Endodermal cell (in vitro differentiated cells): ENCODE results near the gene PPP1R37. TPM values are rescaled to one million over a fixed set of nuclear protein-coding genes. Genes with fewer than 3 reads are reported as not detected.

Experiments used
- DNase-seq: peaks from one replicate; pipeline ENCODE4 v3.0.0-alpha.2; 2017
- H3K27ac ChIP-seq: 2 replicates; pipeline ENCODE4 v1.5.1; 2013; ENCODE audit warnings: mild to moderate bottlenecking, low read depth, low read length, moderate library complexity
- H3K27me3 ChIP-seq: 2 replicates; pipeline ENCODE4 v1.6.1; 2013; ENCODE audit warnings: mild to moderate bottlenecking, low read length, moderate library complexity; ENCODE audit not compliant: insufficient read depth, control insufficient read depth, poor library complexity, severe bottlenecking
- H3K36me3 ChIP-seq: 2 replicates; pipeline ENCODE4 v1.7.0; 2013; ENCODE audit warnings: mild to moderate bottlenecking, low read length, moderate library complexity; ENCODE audit not compliant: control insufficient read depth, insufficient read depth
- H3K4me1 ChIP-seq: one replicate; pipeline ENCODE4 v1.7.0; 2013; ENCODE audit warnings: low read length; ENCODE audit not compliant: control insufficient read depth, insufficient read depth
- H3K4me3 ChIP-seq: 2 replicates; pipeline ENCODE4 v1.5.1; 2013; ENCODE audit warnings: mild to moderate bottlenecking, low read length, moderate library complexity
- H3K9ac ChIP-seq: 2 replicates; pipeline ENCODE4 v1.6.1; 2013; ENCODE audit warnings: mild to moderate bottlenecking, low read length, moderate library complexity; ENCODE audit not compliant: poor library complexity, severe bottlenecking; ENCODE audit errors: extremely low read depth
- H3K9me3 ChIP-seq: 2 replicates; pipeline ENCODE4 v1.6.1; 2013; ENCODE audit warnings: mild to moderate bottlenecking, low read length, moderate library complexity; ENCODE audit not compliant: control insufficient read depth
- H3K27ac Mint-ChIP-seq: 2 replicates; pipeline ENCODE4 v1.8.0; 2020; ENCODE audit warnings: mixed read lengths
- H3K27me3 Mint-ChIP-seq: 2 replicates; pipeline ENCODE4 v1.8.0; 2021; ENCODE audit warnings: mild to moderate bottlenecking, mixed read lengths; ENCODE audit not compliant: insufficient read depth
- H3K36me3 Mint-ChIP-seq: 2 replicates; pipeline ENCODE4 v1.8.0; 2020; ENCODE audit warnings: low read depth, mixed read lengths
- H3K4me1 Mint-ChIP-seq: 2 replicates; pipeline ENCODE4 v1.8.0; 2020; ENCODE audit warnings: mixed read lengths
- H3K4me3 Mint-ChIP-seq: 2 replicates; pipeline ENCODE4 v1.8.0; 2020; ENCODE audit warnings: mild to moderate bottlenecking, moderate library complexity, mixed read lengths
- H3K9me3 Mint-ChIP-seq: 2 replicates; pipeline ENCODE4 v1.8.0; 2020; ENCODE audit warnings: mild to moderate bottlenecking, mixed read lengths
- WGBS, 2 experiments: methylation state at CpG; one replicate each; pipeline versions ENCODE4 v1.1.5 to v1.1.7; 2013; ENCODE audit warnings: missing lambda C conversion rate in 2 of 2, mixed read lengths in 1 of 2; ENCODE audit not compliant: insufficient coverage in 1 of 2, insufficient read length in 1 of 2; 5-methylcytosine and 5-hydroxymethylcytosine counted together
- total RNA-seq, 2 donors: library from RNA; stranded (reverse); fragmentation: NEBNext Ultra II Directional in 1 of 2; extraction: Animal tissue kit (Norgen Biotek cat#: 25700) in 1 of 2; gene quantifications; 2 replicates in 1 of 2; 3 replicates in 1 of 2; pipeline ENCODE4 v1.2.1, GENCODE V29; 2021
- TF ChIP-seq, protein P1 (sequence below): fragments of 200-600 bp; sonication (generic); conservative IDR thresholded peaks from 2 replicates; pipeline ENCODE4 v1.5.0; 2021; ENCODE audit warnings: antibody characterized with exemption, mild to moderate bottlenecking

Gene PPP1R37
- total RNA-seq, 2 donors from 2014 or later: 23.6 to 32.5 TPM

DNA sequence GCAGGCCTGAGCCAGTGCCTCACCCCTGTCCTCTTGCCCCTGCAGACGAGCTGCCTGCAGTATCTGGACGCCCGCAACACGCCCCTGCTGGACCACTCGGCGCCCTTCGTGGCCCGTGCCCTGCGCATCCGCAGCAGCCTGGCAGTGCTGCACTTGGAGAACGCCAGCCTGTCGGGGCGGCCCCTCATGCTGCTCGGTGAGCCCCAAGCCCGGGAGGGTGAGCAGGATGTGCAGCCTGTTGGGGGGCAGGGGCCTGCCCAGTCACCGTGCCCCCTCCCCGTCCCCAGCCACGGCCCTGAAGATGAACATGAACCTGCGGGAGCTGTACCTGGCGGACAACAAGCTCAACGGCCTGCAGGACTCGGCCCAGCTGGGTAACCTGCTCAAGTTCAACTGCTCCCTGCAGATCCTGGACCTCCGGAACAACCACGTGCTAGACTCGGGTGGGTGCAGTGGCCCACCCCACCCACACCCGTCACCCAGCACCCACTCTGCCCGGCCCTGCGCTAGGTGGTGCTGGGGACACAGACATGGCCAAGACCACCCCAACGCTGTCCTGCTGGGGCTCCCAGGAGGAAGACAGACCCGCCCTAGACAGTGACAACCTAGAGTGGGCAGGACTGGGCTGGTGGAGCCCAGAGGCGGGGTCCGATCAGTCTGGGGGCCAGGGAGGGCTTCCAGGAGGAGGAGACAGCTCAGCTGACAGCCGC is 49.2 kb downstream of the PPP1R37 start:
- WGBS, 2 experiments: 93 to 94% methylated on average over 24 to 33 of the region's 33 CpGs
- H3K36me3 Mint-ChIP-seq: peaks cover 30% of the 10 kb centered on the region

GRCh38 chr19:45142726-45143110 is 49.7 kb downstream of the PPP1R37 start:
- H3K27ac ChIP-seq: no peak overlapping the region
- H3K9ac ChIP-seq: no peak overlapping the region
- no peaks in the 10 kb centered on the region for H3K4me1 ChIP-seq
- H3K27me3 Mint-ChIP-seq: no peaks in the 10 kb centered on the region
- 92 to 95% methylated on average over 8 to 9 of the region's 9 CpGs for WGBS, 2 experiments
- peaks cover 32% of the 10 kb centered on the region for H3K36me3 Mint-ChIP-seq
- H3K9me3 ChIP-seq: no peaks in the 10 kb centered on the region
- TF ChIP-seq, protein P1, sequence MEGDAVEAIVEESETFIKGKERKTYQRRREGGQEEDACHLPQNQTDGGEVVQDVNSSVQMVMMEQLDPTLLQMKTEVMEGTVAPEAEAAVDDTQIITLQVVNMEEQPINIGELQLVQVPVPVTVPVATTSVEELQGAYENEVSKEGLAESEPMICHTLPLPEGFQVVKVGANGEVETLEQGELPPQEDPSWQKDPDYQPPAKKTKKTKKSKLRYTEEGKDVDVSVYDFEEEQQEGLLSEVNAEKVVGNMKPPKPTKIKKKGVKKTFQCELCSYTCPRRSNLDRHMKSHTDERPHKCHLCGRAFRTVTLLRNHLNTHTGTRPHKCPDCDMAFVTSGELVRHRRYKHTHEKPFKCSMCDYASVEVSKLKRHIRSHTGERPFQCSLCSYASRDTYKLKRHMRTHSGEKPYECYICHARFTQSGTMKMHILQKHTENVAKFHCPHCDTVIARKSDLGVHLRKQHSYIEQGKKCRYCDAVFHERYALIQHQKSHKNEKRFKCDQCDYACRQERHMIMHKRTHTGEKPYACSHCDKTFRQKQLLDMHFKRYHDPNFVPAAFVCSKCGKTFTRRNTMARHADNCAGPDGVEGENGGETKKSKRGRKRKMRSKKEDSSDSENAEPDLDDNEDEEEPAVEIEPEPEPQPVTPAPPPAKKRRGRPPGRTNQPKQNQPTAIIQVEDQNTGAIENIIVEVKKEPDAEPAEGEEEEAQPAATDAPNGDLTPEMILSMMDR: no peak
- DNase-seq: no peak
- H3K4me1 Mint-ChIP-seq: peaks cover 6% of the 10 kb centered on the region
- peak overlapping the region; percentile 21 for H3K27ac Mint-ChIP-seq
- H3K4me3 Mint-ChIP-seq: no peak overlapping the region
- peaks cover 22% of the 10 kb centered on the region for H3K36me3 ChIP-seq
- no peaks in the 10 kb centered on the region for H3K27me3 ChIP-seq
- no peak overlapping the region for H3K4me3 ChIP-seq
- no peaks in the 10 kb centered on the region for H3K9me3 Mint-ChIP-seq

More for the DNA sequence above, 49.2 kb downstream of the PPP1R37 start:
- Histone ChIP-seq H3K36me3 (peaks cover 22% of the 10 kb centered on the region), H3K9ac (no peak overlapping the region), H3K9me3 (no peaks in the 10 kb centered on the region), H3K27ac (no peak overlapping the region), H3K4me3 (no peak overlapping the region), H3K4me1 (no peaks in the 10 kb centered on the region), H3K27me3 (no peaks in the 10 kb centered on the region)
- TF ChIP-seq, protein P1: no peak
- DNase-seq: no peak
- Mint-ChIP-seq H3K9me3 (no peaks in the 10 kb centered on the region), H3K27ac (no peak overlapping the region), H3K4me1 (peaks cover 6% of the 10 kb centered on the region), H3K4me3 (no peak overlapping the region), H3K27me3 (no peaks in the 10 kb centered on the region)

DNA sequence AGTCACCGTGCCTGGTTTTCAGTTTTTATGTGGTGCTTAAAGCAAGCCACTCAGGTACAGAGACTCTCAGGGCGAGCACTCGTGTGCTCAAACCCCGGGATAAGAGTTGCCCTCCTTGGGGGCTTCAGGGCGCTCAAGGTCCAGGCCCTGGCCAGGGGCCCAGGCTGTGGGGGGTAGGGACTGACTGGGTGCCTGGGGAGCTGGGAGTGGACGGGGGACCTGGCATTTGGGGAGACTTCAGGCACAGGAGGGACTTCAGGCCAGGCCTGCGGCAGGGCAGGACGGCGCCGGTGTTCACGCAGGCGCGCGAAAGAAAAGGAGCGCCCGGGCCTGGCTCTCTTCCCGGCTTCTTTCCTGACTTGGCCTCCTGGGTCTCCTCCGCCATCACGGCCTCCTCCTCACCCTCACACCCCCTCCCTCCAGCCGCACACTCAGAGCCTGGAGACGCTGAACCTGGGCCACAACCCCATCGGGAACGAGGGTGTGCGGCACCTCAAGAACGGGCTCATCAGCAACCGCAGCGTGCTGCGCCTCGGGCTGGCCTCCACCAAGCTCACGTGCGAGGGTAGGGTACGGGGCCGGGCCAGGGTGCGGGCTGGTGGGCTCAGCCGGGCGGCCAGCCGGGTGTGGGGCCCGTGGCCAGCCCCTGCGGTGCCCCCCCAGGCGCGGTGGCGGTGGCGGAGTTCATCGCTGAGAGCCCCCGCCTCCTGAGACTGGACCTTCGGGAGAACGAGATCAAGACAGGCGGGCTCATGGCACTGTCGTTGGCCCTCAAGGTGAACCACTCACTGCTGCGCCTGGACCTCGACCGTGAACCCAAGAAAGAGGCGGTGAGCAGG is 51.7 kb downstream of the PPP1R37 start:
- H3K4me3 ChIP-seq: no peak overlapping the region
- DNase-seq: no peak
- H3K36me3 Mint-ChIP-seq: peaks cover 38% of the 10 kb centered on the region

More for the DNA sequence above, 51.7 kb downstream of the PPP1R37 start:
- H3K27ac Mint-ChIP-seq: no peak overlapping the region
- Histone ChIP-seq H3K27ac (no peak overlapping the region), H3K27me3 (no peaks in the 10 kb centered on the region), H3K9me3 (no peaks in the 10 kb centered on the region), H3K36me3 (peaks cover 22% of the 10 kb centered on the region), H3K9ac (no peak overlapping the region), H3K4me1 (no peaks in the 10 kb centered on the region)
- no peak overlapping the region for H3K4me3 Mint-ChIP-seq
- 95 to 97% methylated on average over 33 to 53 of the region's 53 CpGs for WGBS, 2 experiments
- no peaks in the 10 kb centered on the region for H3K4me1 Mint-ChIP-seq
- no peaks in the 10 kb centered on the region for H3K9me3 Mint-ChIP-seq
- TF ChIP-seq, protein P1: no peak
- H3K27me3 Mint-ChIP-seq: no peaks in the 10 kb centered on the region
